AG09319 (cell line): ENCODE results near the gene PI16.

Source experiments
- DNase-seq: peaks from one replicate; pipeline ENCODE4 v3.0.0-alpha.2; 2010; ENCODE audit warnings: low read depth; ENCODE audit errors: extremely low read depth
- TF ChIP-seq, protein P1 (sequence below): IDR thresholded peaks from 2 replicates; pipeline ENCODE4 v1.5.1; 2011; ENCODE audit warnings: low read depth, mild to moderate bottlenecking, inconsistent platforms, low read length, moderate library complexity

Gene PI16

DNA sequence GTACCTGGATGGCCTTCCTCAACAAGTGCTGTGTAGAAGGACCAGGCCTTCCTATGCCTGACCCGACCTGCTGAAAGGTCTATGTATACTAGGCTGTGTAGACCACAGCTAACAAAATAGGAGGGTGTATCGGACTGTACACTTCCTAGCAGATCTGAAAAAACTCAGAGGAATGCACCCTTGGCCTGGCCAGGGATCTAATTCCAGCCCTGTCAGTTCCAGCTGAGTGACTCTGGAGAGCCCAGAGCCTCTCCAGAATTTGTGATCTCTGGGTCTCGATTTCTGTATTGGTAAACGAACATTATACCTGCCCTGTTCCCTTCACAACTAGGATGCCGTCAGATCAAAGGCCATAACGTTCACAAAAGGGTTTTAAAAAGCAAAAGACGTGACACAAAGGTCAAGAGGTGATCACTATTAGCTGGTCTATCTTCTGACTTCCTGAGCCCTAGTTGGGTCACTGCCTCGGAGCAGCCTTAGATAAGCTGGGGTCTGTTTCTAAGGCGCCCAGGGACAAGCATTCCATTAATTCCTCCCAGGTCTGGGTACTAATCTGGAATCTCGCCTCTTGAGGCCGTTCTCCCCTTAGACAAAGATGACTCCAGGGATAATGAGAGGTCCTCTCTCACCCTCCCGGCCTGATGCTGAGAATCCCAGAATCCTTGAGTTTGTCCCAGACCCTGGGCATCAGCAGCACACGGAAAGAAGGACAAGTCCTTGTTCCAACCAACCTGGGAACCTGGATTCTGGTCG, 17.6 kb downstream of the PI16 start:
- no peak for DNase-seq
- TF ChIP-seq, protein P1, sequence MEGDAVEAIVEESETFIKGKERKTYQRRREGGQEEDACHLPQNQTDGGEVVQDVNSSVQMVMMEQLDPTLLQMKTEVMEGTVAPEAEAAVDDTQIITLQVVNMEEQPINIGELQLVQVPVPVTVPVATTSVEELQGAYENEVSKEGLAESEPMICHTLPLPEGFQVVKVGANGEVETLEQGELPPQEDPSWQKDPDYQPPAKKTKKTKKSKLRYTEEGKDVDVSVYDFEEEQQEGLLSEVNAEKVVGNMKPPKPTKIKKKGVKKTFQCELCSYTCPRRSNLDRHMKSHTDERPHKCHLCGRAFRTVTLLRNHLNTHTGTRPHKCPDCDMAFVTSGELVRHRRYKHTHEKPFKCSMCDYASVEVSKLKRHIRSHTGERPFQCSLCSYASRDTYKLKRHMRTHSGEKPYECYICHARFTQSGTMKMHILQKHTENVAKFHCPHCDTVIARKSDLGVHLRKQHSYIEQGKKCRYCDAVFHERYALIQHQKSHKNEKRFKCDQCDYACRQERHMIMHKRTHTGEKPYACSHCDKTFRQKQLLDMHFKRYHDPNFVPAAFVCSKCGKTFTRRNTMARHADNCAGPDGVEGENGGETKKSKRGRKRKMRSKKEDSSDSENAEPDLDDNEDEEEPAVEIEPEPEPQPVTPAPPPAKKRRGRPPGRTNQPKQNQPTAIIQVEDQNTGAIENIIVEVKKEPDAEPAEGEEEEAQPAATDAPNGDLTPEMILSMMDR, result no peak

DNA sequence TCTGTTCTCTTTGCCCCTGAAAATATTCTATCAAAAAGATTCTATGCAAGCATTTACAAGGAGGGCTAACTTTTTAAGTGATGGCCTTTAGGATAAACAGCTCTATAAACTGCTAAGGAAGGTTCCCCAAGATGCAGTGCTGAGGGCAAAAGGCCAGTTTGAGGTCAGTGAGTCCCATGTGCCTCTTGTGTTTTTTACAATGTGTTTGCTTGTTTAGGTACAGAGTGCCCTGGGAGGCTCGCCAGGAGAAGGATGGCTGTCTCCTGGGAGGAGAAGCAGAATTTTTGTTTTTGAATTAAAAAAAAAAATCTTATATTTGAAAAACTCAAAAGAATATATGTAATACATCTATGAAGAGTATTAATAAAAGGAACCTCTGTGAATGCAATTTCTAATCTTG, 18.7 kb downstream of the PI16 start:
- DNase-seq, result no peak
- TF ChIP-seq, protein P1, result no peak

DNA sequence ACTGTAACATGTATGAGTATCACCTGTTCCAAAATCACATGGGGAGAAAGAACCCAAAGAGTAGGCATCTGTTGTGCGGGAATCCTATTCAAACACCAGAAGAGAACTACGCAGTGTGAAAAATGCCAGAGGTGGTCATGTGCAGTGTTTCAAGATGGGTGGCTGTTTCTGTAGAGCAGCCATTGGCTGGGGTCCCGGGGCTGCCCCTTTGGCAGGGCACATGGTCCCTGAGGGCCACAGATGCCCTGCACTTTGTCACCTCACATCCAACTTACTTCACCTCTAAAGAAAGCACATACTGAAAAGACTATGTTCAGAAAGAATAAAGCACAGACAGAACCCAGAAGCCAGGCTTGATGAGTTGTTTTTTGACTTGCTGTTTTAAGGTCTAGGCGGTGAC, 19.1 kb downstream of the PI16 start:
- TF ChIP-seq, protein P1, result no peak

DNA sequence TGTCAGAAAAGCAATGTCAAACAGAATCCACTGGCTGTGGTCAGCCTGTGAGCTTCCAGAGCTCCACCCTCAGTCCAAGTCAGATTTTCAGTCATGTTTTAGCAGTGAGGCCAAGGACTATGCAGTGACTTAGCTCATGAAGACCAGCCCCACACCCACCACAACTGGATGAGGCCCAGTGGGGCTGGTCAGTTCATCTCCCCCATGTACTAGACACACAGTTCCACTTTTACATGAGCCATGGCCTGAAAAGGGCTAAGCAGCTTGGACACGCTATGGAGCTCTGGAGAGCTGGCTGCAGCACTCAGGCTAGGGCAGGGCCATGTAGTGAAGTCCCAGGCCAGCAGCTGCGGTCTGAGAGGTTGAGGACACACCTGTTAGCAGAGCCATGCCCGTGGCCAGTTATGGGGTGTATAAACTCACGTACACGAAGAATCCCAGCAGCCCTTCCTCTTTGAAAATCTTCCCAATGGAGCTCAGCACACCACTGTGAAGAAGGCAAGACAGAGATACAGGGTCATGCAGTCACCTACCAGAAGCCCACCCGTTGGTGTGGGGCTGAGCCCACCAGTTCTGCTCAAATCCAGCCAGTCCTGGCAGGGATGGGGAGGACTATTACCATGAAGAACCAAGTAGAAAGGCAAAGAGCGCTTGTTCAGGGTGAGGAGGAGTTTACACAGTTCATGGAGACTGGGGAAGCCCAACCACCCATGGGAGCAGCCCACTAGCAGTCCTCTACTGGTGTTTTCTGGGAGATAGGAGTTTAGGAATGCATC, 20.9 kb downstream of the PI16 start:
- no peak for DNase-seq
- TF ChIP-seq, protein P1, result no peak

More for the DNA sequence above, 19.1 kb downstream of the PI16 start:
- no peak for DNase-seq

DNA sequence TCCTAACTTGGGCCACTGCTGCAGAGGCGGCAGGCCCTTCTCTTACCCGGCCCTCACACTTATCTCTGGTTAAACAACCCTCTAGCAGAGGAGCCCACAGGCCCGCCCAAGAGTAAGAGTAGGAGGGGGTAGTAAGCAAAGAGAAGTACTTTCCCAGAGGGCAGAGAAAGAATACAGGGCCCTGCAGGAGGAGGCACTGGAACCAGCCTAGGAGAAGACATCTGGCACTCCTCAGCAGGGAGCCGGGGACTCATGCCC, 21.4 kb downstream of the PI16 start:
- TF ChIP-seq, protein P1, result no peak
- DNase-seq, result no peak

DNA sequence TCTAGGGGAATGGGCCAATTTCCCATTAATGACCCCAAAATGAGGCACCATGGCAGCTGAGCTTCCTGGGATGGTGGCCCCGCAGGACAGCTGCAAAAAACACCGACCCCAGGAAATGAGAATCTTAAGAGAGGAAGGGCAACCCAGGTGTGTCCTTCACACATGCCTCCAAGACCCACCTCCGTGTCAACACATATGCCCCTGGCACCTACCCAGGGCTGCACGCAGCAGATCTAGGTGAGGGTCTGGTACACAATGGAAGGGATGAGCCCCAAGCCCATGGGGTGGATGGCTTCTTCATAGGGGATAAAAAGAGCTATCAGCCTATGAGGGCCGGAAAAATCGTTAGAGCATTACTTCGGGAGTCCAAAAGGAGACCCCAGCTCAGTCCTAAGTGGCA, 22.0 kb downstream of the PI16 start:
- DNase-seq, result no peak
- TF ChIP-seq, protein P1, result no peak

DNA sequence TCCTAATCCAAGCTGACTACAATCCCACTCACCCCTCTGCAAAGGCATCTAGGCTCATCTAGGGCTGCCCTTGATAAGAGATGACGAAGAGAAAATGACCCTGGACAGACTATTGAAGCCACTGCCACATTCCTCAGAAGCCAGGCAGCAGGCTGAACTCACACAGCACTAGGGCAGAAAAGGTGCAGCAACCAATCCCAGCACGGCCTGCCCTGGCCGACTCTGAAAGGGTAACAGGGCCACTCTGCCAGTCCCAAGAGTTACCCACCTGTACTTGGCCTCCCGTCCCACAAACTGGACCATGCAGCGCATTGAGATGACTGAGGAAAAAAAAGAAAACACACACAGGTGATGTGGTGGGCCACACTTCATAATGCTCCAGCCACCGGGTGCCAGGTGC, 22.4 kb downstream of the PI16 start:
- no peak for DNase-seq
- TF ChIP-seq, protein P1, result no peak
